ENCODE data around the gene FAM110A. TPM values are rescaled to one million over a fixed set of nuclear protein-coding genes. Genes with fewer than 3 reads are reported as not detected.

Gene FAM110A
- total RNA-seq, 1 donor from 2014 or later: 11.1 TPM

GRCh38 chr20:877814-878213 lies 44.3 kb downstream of the FAM110A start:
- no peak for TF ChIP-seq CTCF (IDR thresholded peaks at IDR 0.05; ENCODE audit: unreplicated experiment)
- no peak for DNase-seq (ENCODE audit: low spot score in 2 of 2, unreplicated experiment in 2 of 2)
- Mint-ChIP-seq H3K4me1 (peaks cover 5% of the 10 kb centered on the region), H3K36me3 (no peaks in the 10 kb centered on the region), H3K4me3 (no peak overlapping the region), H3K27ac (no peak overlapping the region), H3K9me3 (no peaks in the 10 kb centered on the region), H3K27me3 (ENCODE audit: low read depth) (peaks cover 21% of the 10 kb centered on the region)

- no peaks in the 10 kb centered on the region for H3K4me1 Mint-ChIP-seq
- no peaks in the 10 kb centered on the region for H3K9me3 Mint-ChIP-seq
- H3K27me3 Mint-ChIP-seq (ENCODE audit: low read depth): peaks cover 29% of the 10 kb centered on the region
- no peaks in the 10 kb centered on the region for H3K36me3 Mint-ChIP-seq
- DNase-seq (ENCODE audit: low spot score in 2 of 2, unreplicated experiment in 2 of 2): peak; percentile 45 to 74
- H3K27ac Mint-ChIP-seq: no peak overlapping the region
- no peak overlapping the region for H3K4me3 Mint-ChIP-seq
- TF ChIP-seq CTCF (IDR thresholded peaks at IDR 0.05; ENCODE audit: unreplicated experiment): no peak
These were observed 45.2 kb downstream of the FAM110A start for GRCh38 chr20:878511-879307.

DNA sequence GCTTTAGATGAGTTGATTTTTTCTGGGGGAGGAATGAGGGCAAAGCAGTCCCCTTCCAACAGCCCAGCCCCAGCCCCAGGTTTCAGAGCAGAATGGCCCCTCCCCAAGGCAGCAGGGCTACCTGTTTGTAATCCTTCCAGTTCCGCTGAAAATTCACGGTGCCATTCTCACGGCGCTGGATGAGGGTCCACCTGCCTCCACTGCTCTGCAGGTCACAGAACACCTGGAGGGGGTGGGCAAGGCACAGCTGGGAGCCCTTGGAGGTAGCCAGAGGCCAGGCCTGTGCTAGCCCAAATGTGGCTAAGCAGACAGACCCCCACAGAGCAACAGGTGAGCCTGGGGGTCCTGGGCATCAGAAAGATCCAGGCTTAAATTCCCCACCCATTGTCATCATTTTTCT lies 46.1 kb downstream of the FAM110A start:
- TF ChIP-seq CTCF (IDR thresholded peaks at IDR 0.05; ENCODE audit: unreplicated experiment): no peak
- no peaks in the 10 kb centered on the region for H3K9me3 Mint-ChIP-seq
- H3K27me3 Mint-ChIP-seq (ENCODE audit: low read depth): peaks cover 36% of the 10 kb centered on the region
- H3K4me3 Mint-ChIP-seq: no peak overlapping the region
- H3K4me1 Mint-ChIP-seq: no peaks in the 10 kb centered on the region
- DNase-seq (ENCODE audit: low spot score in 2 of 2, unreplicated experiment in 2 of 2): no peak
- H3K36me3 Mint-ChIP-seq: no peaks in the 10 kb centered on the region
- no peak overlapping the region for H3K27ac Mint-ChIP-seq

DNA sequence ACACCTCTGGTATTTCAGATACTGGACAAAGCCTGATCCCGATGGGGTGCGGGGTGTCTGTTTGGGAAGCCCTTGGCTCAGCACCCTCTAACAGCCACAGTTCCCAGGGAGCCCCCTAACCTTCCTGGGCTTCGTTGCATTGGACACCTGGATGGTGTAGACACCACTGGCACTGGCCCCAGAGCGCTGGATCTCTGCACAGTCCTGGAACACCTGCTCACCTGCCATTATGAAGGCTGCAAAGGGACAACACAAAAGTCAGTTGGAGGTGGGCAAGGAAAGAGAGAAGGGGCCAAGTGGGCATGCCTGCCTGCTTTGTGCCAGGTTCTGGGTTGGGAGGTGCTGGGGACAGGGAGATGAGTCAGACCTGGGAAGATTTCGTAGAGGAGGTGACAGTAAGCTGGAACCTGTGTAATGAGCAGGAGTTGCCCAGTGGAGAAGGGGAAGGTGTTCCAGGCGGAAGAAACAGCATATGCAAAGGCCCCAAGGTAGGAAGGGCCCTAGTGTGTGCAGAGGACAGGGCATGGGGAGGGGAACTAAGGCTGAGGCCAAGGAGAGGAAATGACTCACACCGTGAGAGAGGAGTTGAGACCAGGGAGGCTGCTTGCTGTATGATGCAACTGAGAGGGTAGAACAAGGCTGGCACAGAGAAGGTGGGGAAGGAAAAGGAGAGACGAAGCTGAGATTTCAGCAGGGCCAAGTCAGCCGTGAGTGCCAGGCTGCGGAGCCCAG lies 47.7 kb downstream of the FAM110A start:
- no peak for TF ChIP-seq CTCF (IDR thresholded peaks at IDR 0.05; ENCODE audit: unreplicated experiment)
- H3K36me3 Mint-ChIP-seq: no peaks in the 10 kb centered on the region

DNA sequence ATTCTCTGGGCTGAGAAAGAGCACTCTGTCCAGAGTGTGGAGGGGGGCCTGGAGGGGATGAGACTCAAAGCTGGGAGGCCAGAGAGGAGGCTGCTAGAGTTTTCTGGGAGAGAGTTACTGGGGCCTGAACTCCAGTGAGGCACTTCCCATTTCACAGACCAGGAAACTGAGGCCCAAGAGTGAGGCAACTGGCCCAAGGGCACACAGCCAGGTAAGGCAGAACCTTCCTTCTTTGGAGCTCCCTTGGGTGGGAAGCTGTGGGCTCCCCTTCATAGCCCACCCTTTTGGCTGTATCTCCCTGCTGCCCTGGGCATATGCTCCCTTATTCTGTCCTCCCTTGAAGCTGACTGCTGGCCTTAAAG lies 48.2 kb downstream of the FAM110A start:
- Mint-ChIP-seq H3K4me3 (no peak overlapping the region), H3K27ac (no peak overlapping the region), H3K9me3 (no peaks in the 10 kb centered on the region), H3K27me3 (ENCODE audit: low read depth) (peaks cover 54% of the 10 kb centered on the region), H3K4me1 (peaks cover 1% of the 10 kb centered on the region), H3K36me3 (no peaks in the 10 kb centered on the region)
- DNase-seq (ENCODE audit: low spot score in 2 of 2, unreplicated experiment in 2 of 2): no peak
- no peak for TF ChIP-seq CTCF (IDR thresholded peaks at IDR 0.05; ENCODE audit: unreplicated experiment)

More for the DNA sequence above, 47.7 kb downstream of the FAM110A start:
- Mint-ChIP-seq H3K27me3 (ENCODE audit: low read depth) (peaks cover 48% of the 10 kb centered on the region), H3K9me3 (no peaks in the 10 kb centered on the region), H3K4me3 (no peak overlapping the region), H3K27ac (no peak overlapping the region), H3K4me1 (peaks cover 1% of the 10 kb centered on the region)
- DNase-seq (ENCODE audit: low spot score in 2 of 2, unreplicated experiment in 2 of 2): no peak

All from mesothelial cell of epicardium (in vitro differentiated cells).